GM12873 (cell line): Measurements from ENCODE around the gene AQP6.

Experiments used
- TF ChIP-seq, protein P1 (sequence below): IDR thresholded peaks from 2 replicates; pipeline ENCODE4 v1.5.1; 2012; ENCODE audit warnings: low read depth, mild to moderate bottlenecking, moderate library complexity, low read length, control low read depth; ENCODE audit not compliant: insufficient read depth; ENCODE audit errors: missing control alignments

The AQP6 gene

DNA sequence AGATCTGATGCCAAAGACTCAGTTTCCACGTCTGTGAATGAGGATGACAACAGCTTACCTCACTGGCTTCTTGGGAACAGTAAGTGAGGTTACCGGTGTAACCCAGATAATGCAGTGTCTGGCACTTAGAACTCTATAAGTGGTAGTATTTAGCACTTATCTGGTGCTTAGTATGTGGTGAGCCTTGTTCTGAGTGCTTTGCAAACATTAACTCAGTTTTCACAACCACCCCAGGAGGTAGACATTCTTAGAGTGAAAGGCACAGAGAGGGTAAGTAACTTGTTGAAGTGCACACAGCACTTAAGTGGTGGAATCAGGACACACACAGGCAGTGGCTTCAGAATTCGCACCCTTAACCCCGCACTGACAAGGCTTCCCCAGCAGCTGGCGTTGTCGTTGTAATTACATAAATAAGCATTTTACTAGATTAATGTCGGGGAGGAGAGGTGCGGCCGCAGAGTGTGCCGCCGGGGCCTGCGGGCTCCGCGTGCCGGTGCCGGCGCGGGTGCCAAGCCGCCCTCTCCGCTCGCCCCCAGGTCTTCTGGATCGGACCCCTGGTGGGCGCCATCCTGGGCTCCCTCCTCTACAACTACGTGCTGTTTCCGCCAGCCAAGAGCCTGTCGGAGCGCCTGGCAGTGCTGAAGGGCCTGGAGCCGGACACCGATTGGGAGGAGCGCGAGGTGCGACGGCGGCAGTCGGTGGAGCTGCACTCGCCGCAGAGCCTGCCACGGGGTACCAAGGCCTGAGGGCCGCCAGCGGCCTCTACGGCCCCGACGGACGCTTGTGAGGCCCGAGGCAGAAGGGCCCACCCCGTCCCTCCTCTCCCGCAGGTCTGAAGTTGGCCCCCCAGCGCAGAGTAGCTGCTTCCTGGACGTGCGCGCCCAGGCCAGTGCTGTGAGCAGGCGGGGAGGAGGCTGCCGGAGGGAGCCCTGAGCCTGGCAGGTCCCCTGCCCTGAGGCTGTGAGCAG, 17.6 kb upstream of the AQP6 start:
- TF ChIP-seq, protein P1, sequence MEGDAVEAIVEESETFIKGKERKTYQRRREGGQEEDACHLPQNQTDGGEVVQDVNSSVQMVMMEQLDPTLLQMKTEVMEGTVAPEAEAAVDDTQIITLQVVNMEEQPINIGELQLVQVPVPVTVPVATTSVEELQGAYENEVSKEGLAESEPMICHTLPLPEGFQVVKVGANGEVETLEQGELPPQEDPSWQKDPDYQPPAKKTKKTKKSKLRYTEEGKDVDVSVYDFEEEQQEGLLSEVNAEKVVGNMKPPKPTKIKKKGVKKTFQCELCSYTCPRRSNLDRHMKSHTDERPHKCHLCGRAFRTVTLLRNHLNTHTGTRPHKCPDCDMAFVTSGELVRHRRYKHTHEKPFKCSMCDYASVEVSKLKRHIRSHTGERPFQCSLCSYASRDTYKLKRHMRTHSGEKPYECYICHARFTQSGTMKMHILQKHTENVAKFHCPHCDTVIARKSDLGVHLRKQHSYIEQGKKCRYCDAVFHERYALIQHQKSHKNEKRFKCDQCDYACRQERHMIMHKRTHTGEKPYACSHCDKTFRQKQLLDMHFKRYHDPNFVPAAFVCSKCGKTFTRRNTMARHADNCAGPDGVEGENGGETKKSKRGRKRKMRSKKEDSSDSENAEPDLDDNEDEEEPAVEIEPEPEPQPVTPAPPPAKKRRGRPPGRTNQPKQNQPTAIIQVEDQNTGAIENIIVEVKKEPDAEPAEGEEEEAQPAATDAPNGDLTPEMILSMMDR: no peak

DNA sequence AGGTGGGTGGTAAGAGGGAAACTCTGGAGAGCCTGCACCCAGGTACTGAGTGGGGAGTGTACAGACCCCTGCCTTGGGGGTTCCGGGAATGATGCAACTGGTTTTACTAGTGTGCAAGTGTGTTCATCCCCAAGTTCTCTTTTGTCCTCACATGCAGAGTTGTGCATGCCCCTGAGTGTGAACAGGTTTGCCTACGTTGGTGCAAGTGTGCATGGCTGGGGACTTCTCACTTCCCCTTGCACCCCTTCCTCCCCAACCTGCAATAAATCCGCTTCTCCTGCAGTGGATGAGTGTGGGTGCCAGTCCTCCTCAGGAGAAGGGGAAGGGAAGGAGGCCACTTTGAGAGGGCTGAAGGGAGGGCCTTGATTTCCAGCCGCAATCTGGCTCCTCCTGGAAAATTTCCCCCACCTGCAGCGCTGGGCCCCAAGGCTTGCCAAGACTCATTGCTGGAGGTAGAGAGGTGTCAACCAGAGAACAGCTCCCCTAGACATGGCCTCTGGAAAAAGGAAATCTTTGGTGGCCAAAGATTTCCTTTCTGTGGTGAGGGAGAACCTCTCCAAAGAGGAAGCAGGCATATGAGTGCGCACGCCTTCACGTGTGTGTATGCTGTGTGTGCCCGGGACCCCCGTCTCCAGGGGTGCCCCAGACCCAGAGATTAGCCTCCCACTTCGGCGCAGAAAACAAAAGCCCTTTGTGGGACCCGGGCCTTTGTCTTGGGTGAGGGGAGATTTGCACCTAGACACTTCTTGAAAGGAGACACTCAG, 16.7 kb upstream of the AQP6 start:
- TF ChIP-seq, protein P1: no peak

DNA sequence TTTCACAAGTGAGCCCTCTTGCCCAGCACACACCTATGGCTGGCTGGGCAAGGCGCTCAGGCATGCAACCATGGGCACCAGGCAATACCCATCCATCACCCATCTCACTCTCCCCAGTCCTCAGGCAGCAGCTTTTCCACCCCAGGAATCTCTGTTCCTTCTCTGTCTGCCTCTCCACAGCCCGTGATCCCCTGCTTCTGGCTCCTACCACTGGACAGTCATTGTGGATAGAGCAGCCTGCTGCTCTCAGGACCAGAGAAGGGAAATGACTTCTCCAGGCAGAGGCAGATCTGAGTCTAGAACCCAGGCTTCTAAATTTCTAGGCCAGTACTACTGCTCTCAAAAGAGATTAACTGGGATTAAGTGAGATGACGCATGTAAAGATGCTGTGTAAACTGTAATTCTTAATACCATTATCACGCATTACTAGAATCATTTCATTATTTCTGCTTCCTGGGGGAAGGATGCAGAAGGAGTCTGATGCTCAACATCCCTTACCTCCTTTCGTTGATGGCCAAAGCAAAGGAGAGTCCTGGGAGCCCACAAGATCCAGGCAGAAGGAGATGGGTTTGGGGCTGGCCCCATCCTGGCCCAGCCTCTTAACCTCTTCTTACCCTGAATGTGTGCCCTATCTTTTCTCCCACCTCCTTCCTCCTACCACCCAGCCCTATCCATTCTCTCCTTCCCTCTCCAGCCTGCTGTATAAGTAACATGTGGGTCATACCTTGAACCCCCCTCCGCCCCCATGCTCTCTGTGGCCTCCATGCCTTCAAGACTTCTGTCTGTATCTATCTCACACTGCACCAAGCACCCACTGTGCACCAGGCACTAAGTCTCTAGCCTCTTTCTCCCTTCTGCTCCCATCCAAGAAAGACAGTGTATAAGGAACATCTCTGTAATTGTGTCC, 15.8 kb upstream of the AQP6 start:
- TF ChIP-seq, protein P1: no peak

DNA sequence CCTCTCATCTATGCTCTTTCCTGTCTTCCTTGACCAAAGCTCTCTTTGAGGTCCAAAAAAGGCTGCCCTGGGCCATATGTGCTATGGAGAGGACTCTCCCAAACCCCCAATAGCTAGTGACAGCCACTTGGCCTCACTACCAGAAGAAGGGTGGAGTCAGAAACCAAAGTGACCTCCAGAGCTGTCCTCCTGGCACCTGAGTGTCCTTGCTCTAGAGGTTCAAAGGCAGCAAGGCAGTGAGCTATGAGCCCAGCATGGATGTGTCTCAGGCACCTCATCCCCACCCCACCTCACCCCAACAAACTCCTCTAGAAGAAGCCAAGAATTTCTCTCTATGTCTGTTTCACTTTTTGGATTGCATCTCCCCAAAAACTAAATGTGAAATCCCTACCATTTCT, 15.2 kb upstream of the AQP6 start:
- TF ChIP-seq, protein P1: no peak

DNA sequence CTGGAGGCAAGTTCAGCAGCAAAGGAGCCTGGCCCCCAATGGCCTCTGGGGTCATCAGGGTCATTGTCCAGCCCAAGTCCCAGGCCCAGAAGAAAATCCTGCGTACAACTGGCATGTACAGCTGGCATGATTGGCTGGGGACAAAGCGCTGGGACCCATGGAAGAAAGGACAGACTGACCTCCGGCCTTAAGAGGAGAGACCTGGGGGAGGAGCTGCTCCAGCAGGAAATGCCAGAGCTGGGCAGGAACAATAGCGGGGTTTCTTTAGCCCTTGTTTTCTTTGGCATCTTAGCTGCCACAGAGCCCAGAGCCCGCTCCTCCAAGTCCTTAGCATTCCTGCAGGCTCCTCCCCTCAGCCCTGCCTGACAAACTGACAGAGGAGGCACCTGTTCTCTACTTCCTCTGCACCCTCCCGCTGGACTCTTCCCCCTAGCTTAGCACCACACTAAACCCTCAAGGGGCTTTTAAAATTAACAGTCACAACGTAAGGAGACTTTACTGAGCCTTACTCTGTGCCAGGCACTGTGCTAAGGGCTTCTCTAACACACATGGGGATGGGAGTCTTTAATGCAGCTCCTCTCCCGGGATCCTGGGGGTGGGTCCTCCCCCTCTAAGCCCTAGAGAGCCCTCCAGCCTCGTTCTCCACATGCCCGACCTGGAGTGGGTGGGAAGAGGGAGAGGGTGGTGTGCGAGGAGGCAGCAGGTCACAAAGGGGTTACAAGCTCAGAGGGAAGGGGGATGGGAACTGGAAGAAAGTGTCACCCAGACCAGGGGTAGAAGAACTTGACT, 12.9 kb upstream of the AQP6 start:
- TF ChIP-seq, protein P1: no peak

DNA sequence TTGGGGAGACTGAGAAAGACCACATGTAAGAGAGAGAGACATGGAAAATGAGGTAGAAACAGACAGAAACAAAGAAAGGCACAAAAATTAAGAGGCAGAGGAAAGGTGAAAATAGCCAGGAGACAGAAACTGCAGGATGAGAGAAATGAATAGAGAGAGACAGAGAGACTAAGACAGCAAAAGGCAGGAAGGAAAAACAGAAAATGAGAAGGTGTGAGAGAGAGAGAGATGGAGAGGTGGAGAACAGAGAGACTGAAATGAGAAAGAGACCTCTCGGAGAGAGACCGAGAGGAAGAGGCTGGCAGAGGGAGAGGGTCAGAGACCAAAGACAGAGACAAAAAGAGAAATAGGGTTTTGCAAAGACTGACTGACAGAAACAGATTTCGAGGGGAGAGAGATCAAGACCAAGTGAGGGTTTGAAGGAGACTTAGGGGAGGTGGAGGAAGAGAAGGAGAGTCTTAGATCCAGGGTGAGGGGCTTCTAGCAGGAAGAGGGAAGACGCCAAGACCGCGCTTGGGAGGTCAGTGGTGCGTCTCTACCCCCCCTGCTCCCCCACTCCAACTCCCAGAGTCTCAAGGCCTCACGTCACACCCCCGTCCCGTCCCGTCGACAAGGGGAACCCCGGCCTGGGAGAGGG, 12.2 kb upstream of the AQP6 start:
- TF ChIP-seq, protein P1: no peak
